A673 (cell line): ENCODE measurements around the gene P4HA1. TPM values are rescaled to one million over a fixed set of nuclear protein-coding genes. Genes with fewer than 3 reads are reported as not detected.
A peak's percentile ranks its signal among the peaks of the same experiment; 100 is the strongest.

ENCODE experiments used
- BruUV-seq: library from RNA; stranded (reverse); fragments of 400-500 nt; replicated peaks from 2 replicates; lab custom pipeline; 2021; lab: Mats Ljungman, UMichigan
- CTCF ChIA-PET: fragments of 300-600 bp; sonication (Branson Sonifier 250); formaldehyde crosslinking; loops from one replicate; lab custom pipeline; 2022; ENCODE audit warnings: antibody characterized with exemption; lab: Charles Lee
- POLR2A ChIA-PET: fragments of 300-600 bp; sonication (Branson Sonifier 250); formaldehyde crosslinking; loops from one replicate; lab custom pipeline; 2022; ENCODE audit warnings: antibody characterized with exemption; ENCODE audit not compliant: low non-redundant PET; lab: Charles Lee
- DNase-seq: peaks from one replicate; pipeline ENCODE4 v3.0.0-alpha.2; 2015; ENCODE audit warnings: low spot score
- H3K27ac ChIP-seq: fragments of 200-600 bp; sonication (generic); 2 replicates; pipeline ENCODE4 v1.5.1; 2016; ENCODE audit warnings: mixed run types, low read depth, mild to moderate bottlenecking, mixed read lengths, antibody characterized with exemption, low read length; ENCODE audit not compliant: poor library complexity, severe bottlenecking
- H3K27me3 ChIP-seq: fragments of 200-600 bp; sonication (generic); replicated peaks from 2 replicates; pipeline ENCODE4 v1.6.1; 2017; ENCODE audit warnings: mixed run types, low read depth, mild to moderate bottlenecking, mixed read lengths, antibody characterized with exemption, low read length; ENCODE audit not compliant: insufficient read depth, poor library complexity
- H3K36me3 ChIP-seq: fragments of 200-600 bp; sonication (generic); 2 replicates; pipeline ENCODE4 v1.6.1; 2016; ENCODE audit warnings: mixed run types, mild to moderate bottlenecking, mixed read lengths, antibody characterized with exemption, low read length; ENCODE audit not compliant: insufficient read depth, poor library complexity, severe bottlenecking
- H3K4me1 ChIP-seq: fragments of 200-600 bp; sonication (generic); 2 replicates; pipeline ENCODE4 v1.6.1; 2017; ENCODE audit warnings: mixed run types, mild to moderate bottlenecking, mixed read lengths, antibody characterized with exemption, low read length; ENCODE audit not compliant: insufficient read depth, poor library complexity, severe bottlenecking
- H3K4me3 ChIP-seq: fragments of 200-600 bp; sonication (generic); 2 replicates; pipeline ENCODE4 v1.5.1; 2016; ENCODE audit warnings: low read depth, mixed run types, mild to moderate bottlenecking, mixed read lengths, low read length; ENCODE audit not compliant: poor library complexity, severe bottlenecking
- H3K9me3 ChIP-seq: fragments of 200-600 bp; sonication (generic); 2 replicates; pipeline ENCODE4 v1.6.1; 2016; ENCODE audit warnings: mixed run types, low read depth, mild to moderate bottlenecking, mixed read lengths, antibody characterized with exemption, low read length; ENCODE audit not compliant: poor library complexity, severe bottlenecking
- EZH2 ChIP-seq: fragments of 200-600 bp; sonication (generic); IDR thresholded peaks from 2 replicates; pipeline ENCODE4 v1.6.1; 2017; ENCODE audit warnings: borderline replicate concordance, low read depth, mild to moderate bottlenecking, mixed read lengths, antibody characterized with exemption, low read length; ENCODE audit not compliant: poor library complexity, severe bottlenecking
- intact Hi-C: fragments of 100-400 bp; cut with micrococcal nuclease; formaldehyde crosslinking; loops from one replicate; pipeline ENCODE4 v1.10.0; 2022; ENCODE audit not compliant: unreplicated experiment
- total RNA-seq: library from RNA; stranded (reverse); gene quantifications from 2 replicates; pipeline ENCODE4 v1.2.3, GENCODE V29; 2021
- TF ChIP-seq, protein P1 (sequence below): fragments of 300-800, 200-600 bp; sonication (generic); conservative IDR thresholded peaks from 2 replicates; pipeline ENCODE4 v1.5.1; 2017; ENCODE audit warnings: low read depth, mild to moderate bottlenecking, antibody characterized with exemption, low read length, moderate library complexity, mixed read lengths

The P4HA1 gene
- total RNA-seq, 1 experiment from 2014 or later, result 36.5 TPM

DNA sequence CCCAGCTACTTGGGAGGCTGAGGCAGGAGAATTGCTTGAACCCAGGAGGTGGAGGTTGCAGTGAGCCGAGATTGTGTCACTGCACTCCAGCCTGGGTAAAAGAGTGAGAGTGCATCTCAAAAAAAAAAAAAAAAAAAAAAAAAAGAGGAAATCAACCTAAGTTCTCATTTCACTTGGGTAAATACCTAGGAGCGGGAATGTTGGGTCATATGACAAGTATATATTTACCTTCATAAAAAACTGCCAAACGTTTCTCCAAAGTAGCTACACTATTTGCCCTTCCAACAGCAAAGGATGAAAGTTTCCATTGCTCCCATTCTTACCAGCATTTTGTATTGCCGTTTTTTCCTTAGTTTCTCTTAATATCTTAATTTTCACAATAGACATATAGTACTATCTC lies 9.8 kb downstream of the P4HA1 start:
- peaks cover 10% of the 10 kb centered on the region for H3K4me1 ChIP-seq
- BruUV-seq, result no TSS peak
- no peaks in the 10 kb centered on the region for H3K27me3 ChIP-seq
- no peaks in the 10 kb centered on the region for H3K36me3 ChIP-seq
- no peak overlapping the region for H3K4me3 ChIP-seq
- TF ChIP-seq EZH2, result no peak
- TF ChIP-seq, protein P1, sequence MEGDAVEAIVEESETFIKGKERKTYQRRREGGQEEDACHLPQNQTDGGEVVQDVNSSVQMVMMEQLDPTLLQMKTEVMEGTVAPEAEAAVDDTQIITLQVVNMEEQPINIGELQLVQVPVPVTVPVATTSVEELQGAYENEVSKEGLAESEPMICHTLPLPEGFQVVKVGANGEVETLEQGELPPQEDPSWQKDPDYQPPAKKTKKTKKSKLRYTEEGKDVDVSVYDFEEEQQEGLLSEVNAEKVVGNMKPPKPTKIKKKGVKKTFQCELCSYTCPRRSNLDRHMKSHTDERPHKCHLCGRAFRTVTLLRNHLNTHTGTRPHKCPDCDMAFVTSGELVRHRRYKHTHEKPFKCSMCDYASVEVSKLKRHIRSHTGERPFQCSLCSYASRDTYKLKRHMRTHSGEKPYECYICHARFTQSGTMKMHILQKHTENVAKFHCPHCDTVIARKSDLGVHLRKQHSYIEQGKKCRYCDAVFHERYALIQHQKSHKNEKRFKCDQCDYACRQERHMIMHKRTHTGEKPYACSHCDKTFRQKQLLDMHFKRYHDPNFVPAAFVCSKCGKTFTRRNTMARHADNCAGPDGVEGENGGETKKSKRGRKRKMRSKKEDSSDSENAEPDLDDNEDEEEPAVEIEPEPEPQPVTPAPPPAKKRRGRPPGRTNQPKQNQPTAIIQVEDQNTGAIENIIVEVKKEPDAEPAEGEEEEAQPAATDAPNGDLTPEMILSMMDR, result no peak
- ChIA-PET CTCF (no interaction called here), POLR2A (no interaction called here)
- no peaks in the 10 kb centered on the region for H3K9me3 ChIP-seq
- intact Hi-C loops, result no loop called here
- no peak overlapping the region for H3K27ac ChIP-seq
- DNase-seq, result no peak

DNA sequence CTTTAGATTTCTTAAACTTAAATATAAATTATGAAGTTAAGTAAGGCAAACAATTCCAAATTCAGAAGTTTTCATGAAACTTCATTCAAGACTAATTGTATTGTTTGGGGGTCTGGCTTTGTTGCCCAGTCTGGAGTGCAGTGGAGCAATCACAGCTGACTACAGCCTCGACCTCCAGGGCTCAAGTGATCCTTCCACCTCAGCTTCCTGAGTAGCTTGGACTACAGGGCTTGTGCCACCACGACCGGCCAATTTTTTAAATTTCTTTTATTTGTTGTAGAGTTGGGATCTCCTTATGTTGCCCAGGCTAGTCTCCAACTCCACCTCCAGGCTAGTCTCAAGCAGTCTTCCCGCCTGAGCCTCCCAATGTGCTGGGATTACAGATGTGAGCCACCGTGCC lies 12.5 kb downstream of the P4HA1 start:
- TF ChIP-seq, protein P1, result no peak
- ChIA-PET CTCF (no interaction called here), POLR2A (no interaction called here)
- Histone ChIP-seq H3K4me3 (no peak overlapping the region), H3K27me3 (no peaks in the 10 kb centered on the region), H3K9me3 (no peaks in the 10 kb centered on the region), H3K4me1 (peaks cover 10% of the 10 kb centered on the region), H3K27ac (no peak overlapping the region), H3K36me3 (no peaks in the 10 kb centered on the region)
- intact Hi-C loops, result no loop called here
- no peak for DNase-seq
- BruUV-seq, result no TSS peak

DNA sequence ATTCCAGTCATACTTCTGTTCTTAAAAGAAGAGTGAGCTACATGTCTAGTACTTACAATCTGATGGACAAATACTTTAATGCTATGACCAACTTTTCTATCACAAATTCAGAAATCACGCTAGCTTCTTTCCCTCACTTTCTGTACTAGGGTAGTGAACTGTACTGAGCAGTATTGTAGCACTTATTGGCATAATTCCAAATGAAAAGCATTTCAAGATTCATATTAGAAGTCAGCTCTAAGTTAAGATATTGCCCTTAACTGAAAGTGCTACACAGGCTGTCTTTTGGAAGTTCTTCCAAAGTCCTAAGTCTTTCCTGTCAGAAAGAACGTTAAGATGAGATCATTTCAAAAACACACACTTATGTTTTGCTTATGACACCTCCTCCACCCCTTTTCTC lies 13.4 kb downstream of the P4HA1 start:
- TSS peak; percentile 7 for BruUV-seq
- TF ChIP-seq, protein P1, result no peak
- TF ChIP-seq EZH2, result no peak
- H3K4me1 ChIP-seq, result peaks cover 10% of the 10 kb centered on the region
- ChIA-PET CTCF (no interaction called here), POLR2A (no interaction called here)
- no peaks in the 10 kb centered on the region for H3K36me3 ChIP-seq
- intact Hi-C loops, result no loop called here
- no peak overlapping the region for H3K4me3 ChIP-seq
- H3K27ac ChIP-seq, result peak overlapping the region; percentile 18
- no peaks in the 10 kb centered on the region for H3K27me3 ChIP-seq
- DNase-seq, result no peak
- no peaks in the 10 kb centered on the region for H3K9me3 ChIP-seq
